NB4 (cell line): ENCODE results near the gene MIEF2.
"Not testable (repeated sequence)": the region's sequence is repeated elsewhere in the genome, so short reads cannot be mapped to it uniquely, and the experiment has no call there.

Experiments
- DNase-seq: peaks from one replicate; pipeline ENCODE4 v3.0.0; 2010; ENCODE audit warnings: low read depth
- H3K4me3 ChIP-seq: one replicate; pipeline ENCODE4 v1.5.1; 2011; ENCODE audit warnings: mild to moderate bottlenecking, low read depth, low read length, moderate library complexity
- MAX ChIP-seq: IDR thresholded peaks from 2 replicates; pipeline ENCODE4 v1.6.1; 2011; ENCODE audit warnings: low read depth, low read length
- MYC ChIP-seq: IDR thresholded peaks from 2 replicates; pipeline ENCODE4 v1.6.1; 2011; ENCODE audit warnings: low read depth, low read length
- POLR2A ChIP-seq: IDR thresholded peaks from 2 replicates; pipeline ENCODE4 v1.6.1; 2011; ENCODE audit warnings: mild to moderate bottlenecking; ENCODE audit not compliant: insufficient read length; ENCODE audit errors: extremely low read depth
- TF ChIP-seq, protein P1 (sequence below): IDR thresholded peaks from one replicate; pipeline ENCODE4 v1.5.1; 2012; ENCODE audit warnings: low read depth, low read length

The MIEF2 gene, protein sequence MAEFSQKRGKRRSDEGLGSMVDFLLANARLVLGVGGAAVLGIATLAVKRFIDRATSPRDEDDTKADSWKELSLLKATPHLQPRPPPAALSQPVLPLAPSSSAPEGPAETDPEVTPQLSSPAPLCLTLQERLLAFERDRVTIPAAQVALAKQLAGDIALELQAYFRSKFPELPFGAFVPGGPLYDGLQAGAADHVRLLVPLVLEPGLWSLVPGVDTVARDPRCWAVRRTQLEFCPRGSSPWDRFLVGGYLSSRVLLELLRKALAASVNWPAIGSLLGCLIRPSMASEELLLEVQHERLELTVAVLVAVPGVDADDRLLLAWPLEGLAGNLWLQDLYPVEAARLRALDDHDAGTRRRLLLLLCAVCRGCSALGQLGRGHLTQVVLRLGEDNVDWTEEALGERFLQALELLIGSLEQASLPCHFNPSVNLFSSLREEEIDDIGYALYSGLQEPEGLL

GRCh38 chr17:18260332-18261145 is at the start of gene MIEF2:
MIEF2 (plus strand) TSS chr17:18260662; CDS start chr17:18262721, 2,059 bp downstream.
- no peak; the same call in 1 of the 2 replicates for TF ChIP-seq MYC
- TF ChIP-seq MAX = peak; percentile 37
- DNase-seq = peak; percentile 95
- H3K4me3 ChIP-seq = peak within 1 kb of the TSS; percentile 67

- TF ChIP-seq POLR2A = no peak
- TF ChIP-seq MAX = no peak
- TF ChIP-seq, protein P1, sequence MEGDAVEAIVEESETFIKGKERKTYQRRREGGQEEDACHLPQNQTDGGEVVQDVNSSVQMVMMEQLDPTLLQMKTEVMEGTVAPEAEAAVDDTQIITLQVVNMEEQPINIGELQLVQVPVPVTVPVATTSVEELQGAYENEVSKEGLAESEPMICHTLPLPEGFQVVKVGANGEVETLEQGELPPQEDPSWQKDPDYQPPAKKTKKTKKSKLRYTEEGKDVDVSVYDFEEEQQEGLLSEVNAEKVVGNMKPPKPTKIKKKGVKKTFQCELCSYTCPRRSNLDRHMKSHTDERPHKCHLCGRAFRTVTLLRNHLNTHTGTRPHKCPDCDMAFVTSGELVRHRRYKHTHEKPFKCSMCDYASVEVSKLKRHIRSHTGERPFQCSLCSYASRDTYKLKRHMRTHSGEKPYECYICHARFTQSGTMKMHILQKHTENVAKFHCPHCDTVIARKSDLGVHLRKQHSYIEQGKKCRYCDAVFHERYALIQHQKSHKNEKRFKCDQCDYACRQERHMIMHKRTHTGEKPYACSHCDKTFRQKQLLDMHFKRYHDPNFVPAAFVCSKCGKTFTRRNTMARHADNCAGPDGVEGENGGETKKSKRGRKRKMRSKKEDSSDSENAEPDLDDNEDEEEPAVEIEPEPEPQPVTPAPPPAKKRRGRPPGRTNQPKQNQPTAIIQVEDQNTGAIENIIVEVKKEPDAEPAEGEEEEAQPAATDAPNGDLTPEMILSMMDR = no peak
- TF ChIP-seq MYC = no peak
- DNase-seq = no peak
- H3K4me3 ChIP-seq = no peak overlapping the region
These were observed 46.7 kb upstream of the MIEF2 start for GRCh38 chr17:18213666-18214270.

GRCh38 chr17:18216906-18217305 is 43.6 kb upstream of the MIEF2 start:
- not testable (repeated sequence) for H3K4me3 ChIP-seq, DNase-seq

DNA sequence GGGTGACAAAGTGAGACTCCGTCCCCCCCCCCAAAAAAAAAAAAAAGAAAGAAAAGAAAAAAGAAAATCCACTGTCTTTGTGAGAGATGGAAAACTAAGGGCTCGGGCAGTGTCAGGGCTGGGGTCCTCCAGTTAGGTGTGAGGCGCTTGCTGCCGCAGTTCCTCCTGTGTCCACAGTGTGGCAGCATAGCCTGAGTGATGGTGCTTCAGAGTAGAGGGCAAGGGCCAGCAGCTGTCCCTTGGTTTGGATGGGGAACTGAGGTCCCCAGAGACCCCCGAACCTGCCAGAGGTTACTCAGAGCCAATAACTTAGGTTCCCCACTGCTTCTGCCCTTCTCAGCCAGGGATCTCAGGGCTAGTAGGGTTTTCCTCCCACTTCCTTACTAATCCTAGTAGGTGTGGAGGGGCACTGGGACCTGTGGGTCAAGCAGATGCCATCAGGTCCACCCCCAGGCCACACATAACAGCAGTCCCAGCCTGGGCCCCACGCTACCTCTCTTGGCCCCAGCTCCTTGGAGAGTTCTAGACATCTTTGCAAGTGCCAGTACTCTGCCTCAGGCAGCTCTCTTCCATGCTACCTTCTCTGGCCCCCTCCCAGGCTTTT is 42.9 kb upstream of the MIEF2 start:
- no peak overlapping the region for H3K4me3 ChIP-seq
- DNase-seq = peak; percentile 86
- TF ChIP-seq POLR2A = no peak
- TF ChIP-seq, protein P1 = peak; percentile 99

DNA sequence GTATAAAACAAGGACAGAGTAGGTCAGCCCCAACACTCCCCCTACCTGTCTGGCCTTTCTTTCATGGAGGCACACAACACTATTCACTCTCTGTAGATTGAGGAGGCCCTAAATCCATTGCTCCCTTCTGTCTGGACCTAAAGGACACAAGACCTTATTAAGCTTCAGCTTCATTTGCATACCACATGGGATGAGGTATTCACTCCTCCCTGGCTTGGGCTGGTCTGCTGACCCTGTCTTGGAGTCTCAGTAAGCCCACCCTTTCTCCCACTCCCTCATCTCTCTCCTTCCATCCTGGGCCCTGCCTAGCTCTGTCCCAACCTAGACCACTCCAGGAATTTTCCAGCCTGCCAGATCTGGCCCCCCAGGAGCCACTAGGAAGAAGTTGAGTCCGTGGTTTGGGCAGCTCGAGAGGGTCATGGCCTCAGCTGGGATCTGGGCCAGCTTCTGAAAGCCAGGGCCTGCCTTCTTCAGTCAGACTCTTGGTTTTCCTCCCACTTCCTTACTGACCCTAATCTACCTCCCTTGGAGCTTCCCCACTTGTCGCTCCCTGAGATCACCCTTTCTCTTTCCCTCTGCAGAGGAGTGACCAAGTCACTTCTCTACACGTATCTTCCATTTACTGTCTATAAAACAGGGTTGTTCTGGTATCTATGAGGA is 41.6 kb upstream of the MIEF2 start:
- TF ChIP-seq, protein P1 = no peak
- TF ChIP-seq POLR2A (no peak), MYC (no peak), MAX (no peak)
- H3K4me3 ChIP-seq = no peak overlapping the region
- DNase-seq = no peak

- no peak overlapping the region for H3K4me3 ChIP-seq
- peak; percentile 41 for DNase-seq
- TF ChIP-seq MYC = no peak
- TF ChIP-seq, protein P1 = no peak
- no peak for TF ChIP-seq POLR2A
- TF ChIP-seq MAX = no peak
These were observed 36.4 kb upstream of the MIEF2 start for GRCh38 chr17:18224053-18224386.
